Stimulated activated naive B cell treated with anti-CD40 and anti-IgM and Interleukin-4, amounts not matched to agents 10 μg/mL and 1 μg/mL and 100 μg/mL, for 72 hours (primary cell): ENCODE measurements around the gene KRT17.

ENCODE experiments used
- ATAC-seq, 2 donors: fragments of 150-1000 bp; cut with Tn5 transposase; replicated peaks; 2 replicates each; pipeline ENCODE4 v1.10.0; 2021; ENCODE audit warnings: moderate library complexity in 1 of 2
- DNase-seq: peaks from one replicate; pipeline ENCODE4 v3.0.0; 2021
- H3K27ac Mint-ChIP-seq: one replicate; pipeline ENCODE4 v1.8.0; 2022; ENCODE audit warnings: mild to moderate bottlenecking, mixed read lengths
- H3K27me3 Mint-ChIP-seq, 2 donors: one replicate each; pipeline ENCODE4 v1.8.0; 2022; ENCODE audit warnings: mixed read lengths in 2 of 2
- H3K36me3 Mint-ChIP-seq, 2 donors: one replicate each; pipeline ENCODE4 v1.8.0; 2022; ENCODE audit warnings: mixed read lengths in 2 of 2, mild to moderate bottlenecking in 1 of 2
- H3K4me1 Mint-ChIP-seq, 2 donors: one replicate each; pipeline ENCODE4 v1.8.0; 2022; ENCODE audit warnings: mixed read lengths in 2 of 2, mild to moderate bottlenecking in 1 of 2
- H3K4me3 Mint-ChIP-seq, 2 donors: one replicate each; pipeline ENCODE4 v1.8.0; 2022; ENCODE audit warnings: mild to moderate bottlenecking in 2 of 2, mixed read lengths in 2 of 2, moderate library complexity in 1 of 2
- H3K9me3 Mint-ChIP-seq, 2 donors: one replicate each; pipeline ENCODE4 v1.8.0; 2022; ENCODE audit warnings: mixed read lengths in 2 of 2, mild to moderate bottlenecking in 1 of 2

The KRT17 gene

GRCh38 chr17:41657936-41658335 is 33.6 kb upstream of the KRT17 start:
- no peaks in the 10 kb centered on the region for H3K9me3 Mint-ChIP-seq
- ATAC-seq (no peak), DNase-seq (no peak)
- H3K4me3 Mint-ChIP-seq = no peak overlapping the region
- H3K27ac Mint-ChIP-seq = no peak overlapping the region
- H3K4me1 Mint-ChIP-seq = peaks cover 3 to 11% of the 10 kb centered on the region in 2 donors
- no peaks in the 10 kb centered on the region for H3K36me3 Mint-ChIP-seq
- H3K27me3 Mint-ChIP-seq = peaks cover 5 to 12% of the 10 kb centered on the region in 2 donors

DNA sequence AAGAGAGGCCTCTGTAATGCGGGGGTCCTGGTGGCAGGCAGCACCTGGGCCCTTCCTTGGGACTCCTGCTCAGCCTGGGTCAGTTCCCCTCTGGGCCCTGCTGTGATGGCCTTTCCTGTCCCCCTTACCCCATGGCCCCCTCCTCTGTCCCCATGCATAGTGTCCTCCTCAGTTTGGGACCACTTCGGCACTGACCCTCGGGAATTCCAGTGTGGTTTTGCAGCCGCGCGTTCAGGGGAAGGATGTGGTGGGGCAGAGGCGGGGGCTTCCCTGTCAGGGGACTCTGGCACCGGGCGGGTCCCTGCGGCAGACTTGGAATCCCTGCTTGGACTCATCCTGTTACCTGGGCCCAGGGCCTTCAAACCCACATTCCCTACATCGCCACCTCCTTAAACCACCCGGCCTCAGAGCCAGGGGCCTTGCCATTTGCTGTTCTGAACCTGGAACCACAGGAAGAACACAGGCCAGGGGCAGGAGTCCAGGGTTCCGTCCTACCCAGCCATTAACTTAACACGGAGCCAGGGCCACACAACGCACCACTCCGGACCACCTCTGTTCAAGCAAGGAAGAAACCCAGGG is 32.9 kb upstream of the KRT17 start:
- peaks cover 5 to 12% of the 10 kb centered on the region in 2 donors for H3K27me3 Mint-ChIP-seq
- no peaks in the 10 kb centered on the region for H3K9me3 Mint-ChIP-seq
- no peak overlapping the region for H3K4me3 Mint-ChIP-seq
- no peak for ATAC-seq
- H3K27ac Mint-ChIP-seq = no peak overlapping the region
- no peak for DNase-seq
- no peaks in the 10 kb centered on the region for H3K36me3 Mint-ChIP-seq
- peaks cover 3 to 6% of the 10 kb centered on the region in 2 donors for H3K4me1 Mint-ChIP-seq

- Mint-ChIP-seq H3K4me3 (no peak overlapping the region), H3K27me3 (peaks cover 10 to 12% of the 10 kb centered on the region in 2 donors), H3K27ac (no peak overlapping the region), H3K36me3 (no peaks in the 10 kb centered on the region), H3K4me1 (peaks cover 6% of the 10 kb centered on the region in 2 donors), H3K9me3 (no peaks in the 10 kb centered on the region)
- no peak for DNase-seq
- ATAC-seq = no peak
These were observed 32.1 kb upstream of the KRT17 start for GRCh38 chr17:41656249-41657023.

GRCh38 chr17:41655611-41656111 is 31.3 kb upstream of the KRT17 start:
- Mint-ChIP-seq H3K27ac (no peak overlapping the region), H3K4me1 (peaks cover 6% of the 10 kb centered on the region in 2 donors), H3K4me3 (no peak overlapping the region), H3K9me3 (no peaks in the 10 kb centered on the region), H3K27me3 (peaks cover 10 to 12% of the 10 kb centered on the region in 2 donors), H3K36me3 (no peaks in the 10 kb centered on the region)
- ATAC-seq (no peak), DNase-seq (no peak)

DNA sequence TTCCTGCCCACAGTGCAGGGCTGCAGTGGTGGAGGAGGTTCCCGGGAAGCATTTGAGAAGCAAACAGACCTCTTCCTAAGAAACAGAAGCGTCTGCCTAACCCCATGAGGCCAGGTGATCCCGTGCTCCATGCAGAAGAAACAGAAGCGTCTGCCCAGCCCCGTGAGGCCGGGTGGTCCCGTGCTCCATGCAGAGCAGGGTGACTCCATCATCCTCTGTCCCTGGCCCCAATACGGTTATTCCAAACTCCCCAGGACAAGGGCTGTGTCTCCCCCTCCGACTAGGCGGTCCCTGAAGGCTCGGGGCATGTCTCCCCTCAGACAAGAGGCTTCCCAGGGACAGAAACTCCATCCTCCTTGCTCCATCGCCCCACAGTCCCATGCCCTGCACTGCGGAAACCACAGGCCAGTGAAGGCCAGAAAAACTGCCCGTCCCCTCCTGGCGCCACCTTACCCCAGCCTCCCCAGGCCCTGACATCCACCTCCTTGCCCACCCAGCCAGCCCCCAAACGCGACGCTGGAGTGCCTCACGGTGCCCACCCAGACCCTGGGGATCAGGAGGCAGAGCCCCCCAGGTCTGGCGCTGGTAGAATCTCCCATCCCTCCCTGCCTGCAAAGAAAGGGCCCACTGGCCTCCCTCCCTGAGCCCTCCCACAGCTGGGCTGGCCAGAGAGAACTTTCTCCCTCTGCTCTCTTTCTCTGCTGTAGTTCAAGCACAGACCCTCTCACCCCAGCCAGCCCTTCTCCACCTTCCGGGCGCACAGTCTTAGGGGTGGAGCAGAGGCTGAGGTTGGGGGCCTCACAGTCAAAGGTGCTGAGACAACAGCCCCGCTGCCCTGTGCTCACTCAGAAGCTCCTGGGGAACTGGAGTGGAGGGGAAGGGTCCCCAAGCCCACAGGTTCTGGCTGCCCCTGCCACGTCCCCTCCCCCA is 30.6 kb upstream of the KRT17 start:
- H3K27ac Mint-ChIP-seq = no peak overlapping the region
- peaks cover 6% of the 10 kb centered on the region in 2 donors for H3K4me1 Mint-ChIP-seq
- H3K4me3 Mint-ChIP-seq = no peak overlapping the region
- DNase-seq (no peak), ATAC-seq (no peak)
- H3K9me3 Mint-ChIP-seq = no peaks in the 10 kb centered on the region
- no peaks in the 10 kb centered on the region for H3K36me3 Mint-ChIP-seq
- peaks cover 10 to 12% of the 10 kb centered on the region in 2 donors for H3K27me3 Mint-ChIP-seq

GRCh38 chr17:41653892-41654677 is 29.7 kb upstream of the KRT17 start:
- H3K9me3 Mint-ChIP-seq = no peaks in the 10 kb centered on the region
- no peak overlapping the region for H3K4me3 Mint-ChIP-seq
- H3K27ac Mint-ChIP-seq = no peak overlapping the region
- ATAC-seq (no peak), DNase-seq (no peak)
- H3K4me1 Mint-ChIP-seq = peaks cover 6% of the 10 kb centered on the region in 2 donors
- peaks cover 10 to 12% of the 10 kb centered on the region in 2 donors for H3K27me3 Mint-ChIP-seq
- no peaks in the 10 kb centered on the region for H3K36me3 Mint-ChIP-seq

GRCh38 chr17:41653421-41653820 is 29.0 kb upstream of the KRT17 start:
- DNase-seq = no peak
- H3K36me3 Mint-ChIP-seq = no peaks in the 10 kb centered on the region
- no peaks in the 10 kb centered on the region for H3K9me3 Mint-ChIP-seq
- no peak for ATAC-seq
- peaks cover 9 to 10% of the 10 kb centered on the region in 2 donors for H3K4me1 Mint-ChIP-seq
- no peak overlapping the region for H3K27ac Mint-ChIP-seq
- peaks cover 10 to 12% of the 10 kb centered on the region in 2 donors for H3K27me3 Mint-ChIP-seq
- no peak overlapping the region for H3K4me3 Mint-ChIP-seq

DNA sequence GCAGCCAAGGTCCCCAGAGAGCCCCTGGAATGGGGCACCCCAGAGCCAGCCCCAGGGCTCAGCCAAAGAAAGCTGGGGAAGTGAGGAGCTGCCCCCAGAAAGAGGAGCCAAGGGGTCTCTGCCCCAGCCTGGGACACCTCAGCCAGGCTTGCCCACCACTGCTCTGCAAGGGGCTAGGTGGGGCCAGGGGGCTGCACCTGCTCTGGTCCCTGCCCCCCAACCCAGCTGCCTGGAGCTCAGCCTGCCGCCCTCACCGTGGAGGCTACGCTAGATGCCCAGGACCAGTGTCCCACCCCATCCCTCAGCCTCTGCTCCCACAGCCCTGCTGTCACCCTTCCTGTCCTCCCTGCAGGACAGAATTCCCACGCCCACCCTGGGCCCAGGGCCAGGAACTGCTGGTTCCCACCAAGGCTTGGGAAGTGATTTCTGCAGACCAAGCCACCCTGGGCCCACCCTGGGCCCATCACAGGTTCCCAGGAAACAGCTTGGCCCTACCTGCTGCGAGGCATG is 28.1 kb upstream of the KRT17 start:
- ATAC-seq (no peak), DNase-seq (no peak)
- Mint-ChIP-seq H3K9me3 (no peaks in the 10 kb centered on the region), H3K4me3 (no peak overlapping the region), H3K27me3 (peaks cover 7 to 9% of the 10 kb centered on the region in 2 donors), H3K27ac (no peak overlapping the region), H3K4me1 (peaks cover 11 to 14% of the 10 kb centered on the region in 2 donors), H3K36me3 (no peaks in the 10 kb centered on the region)

DNA sequence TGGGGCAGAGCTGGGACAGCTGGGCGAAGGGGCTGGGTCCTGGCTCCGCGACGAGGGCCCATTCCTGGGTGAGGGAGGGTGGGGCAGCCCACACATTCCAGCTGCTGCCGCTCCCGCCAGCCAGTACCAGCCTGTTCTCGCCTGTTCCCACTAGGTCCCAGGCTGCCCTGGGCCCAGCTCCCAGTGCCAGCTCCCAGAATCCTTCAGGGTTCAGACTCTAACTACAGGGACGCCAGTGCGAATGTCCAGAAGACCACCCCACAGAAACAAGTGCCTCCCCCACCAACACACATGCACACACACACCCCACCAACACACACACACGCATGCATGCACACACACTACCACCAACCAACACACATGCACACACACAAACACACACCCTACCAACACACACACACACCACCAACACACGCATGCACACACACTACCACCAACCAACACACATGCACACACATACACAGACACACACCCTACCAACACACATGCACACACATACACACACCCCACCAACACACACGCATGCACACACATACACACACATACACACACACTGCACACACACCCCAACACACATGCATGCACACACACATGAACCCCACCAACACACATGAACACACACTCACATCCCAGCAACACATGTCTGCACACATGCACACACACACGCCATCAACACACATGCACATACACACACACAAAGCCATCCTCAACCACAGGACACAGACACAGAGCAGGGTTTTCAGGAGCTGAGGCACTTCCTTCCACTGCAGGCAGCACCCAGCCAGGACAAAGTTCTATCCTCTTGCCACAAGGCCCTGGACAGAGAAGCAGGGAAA is 27.5 kb upstream of the KRT17 start:
- Mint-ChIP-seq H3K9me3 (no peaks in the 10 kb centered on the region), H3K4me3 (no peak overlapping the region), H3K4me1 (peaks cover 10 to 11% of the 10 kb centered on the region in 2 donors), H3K27me3 (peaks cover 5 to 6% of the 10 kb centered on the region in 2 donors), H3K27ac (no peak overlapping the region), H3K36me3 (no peaks in the 10 kb centered on the region)
- no peak for DNase-seq
- no peak for ATAC-seq

GRCh38 chr17:41650794-41651624 is 26.6 kb upstream of the KRT17 start:
- ATAC-seq (no peak), DNase-seq (no peak)
- Mint-ChIP-seq H3K4me1 (peaks cover 10 to 11% of the 10 kb centered on the region in 2 donors), H3K4me3 (no peak overlapping the region), H3K27ac (no peak overlapping the region), H3K36me3 (no peaks in the 10 kb centered on the region), H3K9me3 (no peaks in the 10 kb centered on the region), H3K27me3 (peaks cover 0 to 5% of the 10 kb centered on the region in 2 donors)

- H3K27me3 Mint-ChIP-seq = peaks cover 0 to 5% of the 10 kb centered on the region in 2 donors
- no peak overlapping the region for H3K4me3 Mint-ChIP-seq
- H3K36me3 Mint-ChIP-seq = no peaks in the 10 kb centered on the region
- DNase-seq (no peak), ATAC-seq (no peak)
- H3K4me1 Mint-ChIP-seq = peaks cover 10 to 11% of the 10 kb centered on the region in 2 donors
- H3K9me3 Mint-ChIP-seq = no peaks in the 10 kb centered on the region
- no peak overlapping the region for H3K27ac Mint-ChIP-seq
These were observed 25.6 kb upstream of the KRT17 start for GRCh38 chr17:41649923-41650519.
